ENCODE measurements around the gene SLC12A1. TPM values are rescaled to one million over a fixed set of nuclear protein-coding genes. Genes with fewer than 3 reads are reported as not detected.

Gene SLC12A1
- total RNA-seq, 1 experiment from 2014 or later: not detected

DNA sequence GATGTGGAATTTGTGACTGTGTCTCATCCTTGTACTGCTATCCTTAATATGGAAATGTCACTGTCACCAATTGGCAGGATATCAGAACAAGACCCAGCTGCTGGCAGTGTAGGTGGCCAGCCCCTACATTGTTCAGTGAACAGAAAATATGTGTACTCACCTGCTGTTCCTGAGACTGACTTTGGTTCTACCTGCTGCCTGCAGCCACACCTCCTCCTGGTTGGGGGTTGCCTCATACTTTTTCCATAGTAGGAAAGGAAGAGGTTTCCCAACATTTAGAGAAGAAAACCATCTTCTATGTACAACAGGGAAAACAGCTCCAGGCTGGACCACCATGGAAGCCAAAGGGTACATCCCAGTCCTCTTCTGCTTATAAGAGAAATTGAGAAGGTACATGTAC lies 35.9 kb downstream of the SLC12A1 start:
- no peak for DNase-seq (ENCODE audit: low spot score)

DNA sequence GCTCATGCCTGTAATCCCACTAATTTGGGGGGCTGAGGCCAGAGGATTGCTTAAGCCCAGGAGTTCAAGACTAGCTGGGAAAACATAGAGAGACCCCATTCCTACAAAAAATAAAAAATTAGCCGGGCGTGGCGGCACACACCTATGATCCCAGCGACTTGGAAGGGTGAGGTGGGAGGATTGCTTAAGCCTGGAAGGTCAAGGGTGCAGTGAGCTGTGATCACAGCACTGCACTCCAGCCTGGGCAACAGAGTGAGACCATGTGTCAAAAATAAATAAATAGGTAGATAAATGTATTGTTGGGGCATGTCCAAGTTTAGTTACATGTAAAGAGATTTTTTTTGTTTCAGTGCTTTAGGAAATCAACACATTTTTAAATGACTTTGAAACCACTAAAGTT lies 36.4 kb downstream of the SLC12A1 start:
- DNase-seq (ENCODE audit: low spot score): no peak

DNA sequence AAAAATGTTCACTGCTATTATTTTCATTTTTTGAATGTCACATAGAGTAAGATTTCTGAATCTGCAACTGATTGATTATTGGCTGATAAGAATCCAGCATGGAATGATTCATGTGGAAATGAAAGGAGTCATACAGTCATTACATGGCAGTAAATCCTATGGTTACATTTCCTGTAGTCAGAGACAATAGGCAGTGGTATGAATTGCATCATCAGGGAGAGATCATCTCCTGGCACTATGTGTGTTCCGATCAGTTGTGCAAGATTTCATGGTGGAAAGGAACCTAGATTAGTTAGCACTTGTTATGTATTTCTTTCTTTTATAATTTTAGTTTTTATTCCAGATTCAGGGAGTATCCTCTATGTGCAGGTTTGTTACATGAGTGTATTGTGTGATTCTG lies 38.8 kb downstream of the SLC12A1 start:
- no peak for DNase-seq (ENCODE audit: low spot score)

DNA sequence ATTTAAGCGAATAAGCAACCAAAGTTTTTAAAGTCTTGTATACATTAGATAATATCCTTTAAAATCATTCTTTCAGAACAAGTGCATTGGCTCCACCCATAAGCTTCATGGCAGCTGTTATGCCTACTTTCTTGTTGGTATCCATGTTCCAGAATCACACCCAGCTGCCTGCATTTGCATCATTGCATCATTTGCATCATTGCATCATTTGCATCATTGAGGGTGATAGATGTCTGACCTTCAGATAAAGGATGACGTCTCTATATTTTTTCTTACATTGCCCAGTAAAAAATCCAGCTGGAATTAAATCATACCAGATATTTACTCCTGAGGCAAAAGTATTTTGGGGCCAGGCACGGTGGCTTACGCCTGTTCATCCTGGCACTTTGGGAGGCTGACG lies 42.3 kb downstream of the SLC12A1 start:
- DNase-seq (ENCODE audit: low spot score): no peak

DNA sequence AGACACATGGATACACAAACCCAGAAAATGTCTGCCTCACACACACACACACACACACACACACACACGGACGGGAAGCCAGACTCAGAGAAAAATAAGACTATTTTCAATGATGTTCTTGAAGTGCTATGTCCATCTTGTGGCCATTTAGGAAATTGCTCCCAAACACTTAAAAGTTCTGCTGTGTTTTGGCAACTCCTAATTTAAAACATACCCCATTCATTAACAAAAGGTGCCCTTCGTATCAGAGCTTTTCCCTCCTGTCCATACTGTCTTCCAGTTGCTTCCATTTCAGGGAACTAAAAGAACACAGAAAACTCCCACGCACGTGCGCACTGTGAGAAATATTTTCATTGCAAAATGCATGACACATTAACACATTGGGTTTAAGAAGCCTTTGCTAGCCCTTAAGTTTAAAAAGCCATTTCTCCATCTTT lies 44.6 kb downstream of the SLC12A1 start:
- peak; percentile 67 for DNase-seq (ENCODE audit: low spot score)

DNA sequence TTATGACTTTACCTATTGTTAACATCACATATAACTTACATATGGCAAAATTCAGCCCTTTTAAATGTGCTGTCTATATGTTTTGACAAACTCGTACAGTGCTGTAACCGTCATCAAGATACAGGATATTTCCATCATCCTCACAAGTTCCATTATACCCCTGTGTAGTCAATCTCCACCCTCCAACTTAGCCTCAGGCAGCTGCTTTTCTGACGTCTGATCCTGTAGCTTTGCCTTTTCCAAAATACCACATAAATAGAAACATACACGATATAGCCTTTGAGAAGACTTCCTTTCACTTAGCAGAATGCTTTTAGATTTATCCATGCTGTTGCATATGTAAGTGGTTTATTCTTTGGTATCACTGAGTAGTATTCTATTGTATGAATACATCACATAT lies 47.1 kb downstream of the SLC12A1 start:
- no peak for DNase-seq (ENCODE audit: low spot score)

DNA sequence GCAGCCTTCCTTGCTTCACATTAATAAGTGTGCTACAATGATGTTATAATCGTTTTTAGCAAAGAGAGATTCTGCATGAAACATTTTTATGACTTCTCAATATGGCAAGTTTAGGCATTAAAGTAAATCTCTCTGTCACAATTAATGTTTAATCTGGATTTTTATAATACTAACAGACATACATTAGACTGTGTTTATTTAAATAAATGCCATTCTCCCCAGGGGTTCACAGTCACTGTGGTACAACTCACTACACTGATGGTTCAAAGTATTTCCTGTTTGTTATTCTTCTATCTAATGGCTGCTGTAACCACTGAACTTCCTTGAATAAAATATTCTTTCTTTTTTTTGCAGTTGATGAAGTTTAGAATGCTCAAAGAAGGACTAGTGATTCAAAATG lies 59.0 kb downstream of the SLC12A1 start:
- DNase-seq (ENCODE audit: low spot score): no peak

DNA sequence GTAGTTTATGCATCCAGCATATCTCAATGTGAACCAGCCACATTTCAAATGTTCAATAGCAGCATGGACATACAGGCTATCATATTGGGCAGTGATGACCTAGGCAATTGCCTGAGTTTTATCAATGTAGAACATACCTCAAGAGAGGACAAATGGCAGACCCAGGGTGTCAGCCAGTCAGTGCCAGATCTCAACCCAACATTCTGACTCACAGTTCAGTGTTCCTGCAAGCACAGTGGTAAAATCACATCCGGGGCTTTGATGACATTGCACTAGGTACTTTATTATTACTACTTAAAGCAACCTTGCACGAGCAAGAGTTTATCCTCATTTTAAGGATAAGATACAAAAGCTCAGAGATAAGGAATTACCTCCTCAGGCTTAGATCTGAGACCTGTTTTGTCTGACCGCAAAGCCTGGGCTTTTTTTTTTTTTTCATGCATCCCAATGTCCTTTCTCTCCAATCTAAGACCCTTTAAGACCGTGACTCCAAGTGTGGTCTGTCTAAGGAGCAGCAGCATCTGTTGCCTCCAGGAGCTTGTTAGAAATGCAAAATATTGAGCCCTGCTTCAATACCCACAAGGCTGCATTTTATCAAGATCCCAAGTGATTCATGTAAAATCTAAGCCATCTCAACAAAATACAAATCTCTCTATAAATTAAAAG lies 60.1 kb downstream of the SLC12A1 start:
- no peak for DNase-seq (ENCODE audit: low spot score)

DNA sequence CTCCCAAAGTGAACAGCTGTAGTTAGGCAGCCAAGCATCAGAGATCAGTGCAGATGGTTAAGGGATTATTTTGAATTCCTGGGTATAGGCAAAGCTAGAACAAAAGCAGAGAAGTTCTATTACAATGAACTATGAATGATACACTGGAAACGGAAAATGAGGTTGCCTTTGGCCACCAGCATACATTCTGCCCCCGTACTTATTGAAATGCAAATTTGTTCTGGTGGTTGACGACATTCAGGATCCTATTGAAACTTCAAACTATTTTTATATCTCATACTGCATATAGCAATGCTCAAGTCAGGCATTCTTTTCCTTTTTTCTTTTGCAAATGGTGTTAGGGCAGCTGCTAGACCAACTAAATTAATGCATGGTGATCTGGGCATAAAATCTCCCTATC lies 61.7 kb downstream of the SLC12A1 start:
- DNase-seq (ENCODE audit: low spot score): no peak

DNA sequence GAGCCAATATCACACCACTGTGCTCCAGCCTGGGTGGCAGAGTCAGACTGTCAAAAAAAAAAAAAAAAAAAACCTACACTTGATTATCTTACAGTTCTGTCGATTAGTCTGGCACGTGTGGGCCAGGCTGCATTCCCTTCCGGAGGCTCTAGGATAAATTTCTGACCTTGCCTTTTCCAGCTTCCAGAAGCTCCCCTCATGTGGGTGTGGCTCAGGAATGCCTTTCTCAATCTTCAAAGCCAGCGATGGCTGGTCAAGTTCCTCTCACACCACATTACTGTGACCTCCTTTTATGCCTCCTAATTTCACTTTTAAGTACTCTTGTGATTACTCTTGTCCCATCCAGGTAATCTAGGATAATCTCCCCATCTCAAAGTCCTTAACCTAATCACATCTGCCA lies 66.9 kb downstream of the SLC12A1 start:
- DNase-seq (ENCODE audit: low spot score): no peak

DNA sequence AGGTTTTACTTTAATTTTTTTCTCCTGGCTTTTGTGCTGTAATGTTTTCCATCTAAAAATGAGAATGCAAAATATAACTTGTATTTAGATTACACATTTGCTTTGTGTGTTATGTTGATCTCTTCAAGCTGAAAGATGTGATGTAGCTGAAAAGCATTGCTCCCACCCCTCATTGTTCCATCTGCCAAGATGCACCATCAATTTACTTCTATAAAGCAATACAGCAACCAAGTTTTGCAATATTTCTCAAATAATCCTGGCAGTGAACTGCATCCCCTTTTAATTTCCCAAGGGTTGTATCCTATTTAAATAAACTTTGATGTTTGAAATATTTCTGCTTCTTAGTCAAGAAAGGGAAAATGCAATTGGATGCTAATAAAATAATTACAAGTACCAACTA lies 72.6 kb downstream of the SLC12A1 start:
- DNase-seq (ENCODE audit: low spot score): no peak

DNA sequence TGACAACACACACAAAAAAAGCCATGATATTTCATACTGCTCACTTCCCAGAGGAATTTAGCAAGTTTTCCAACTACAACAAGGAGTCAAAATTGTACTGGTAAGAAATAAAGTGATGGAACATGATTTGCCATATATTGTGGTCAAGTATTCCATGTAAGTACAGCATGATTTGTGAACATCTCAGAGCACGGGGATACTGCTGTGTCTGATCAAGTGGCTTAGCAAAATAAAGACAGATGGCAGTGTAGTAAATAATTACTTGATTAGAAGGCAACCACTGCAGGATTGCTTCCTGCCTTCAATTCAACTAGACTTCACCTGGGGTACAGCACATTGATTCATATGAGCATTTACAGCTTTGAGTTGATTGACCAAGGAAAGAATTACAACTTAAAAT lies 73.5 kb downstream of the SLC12A1 start:
- no peak for DNase-seq (ENCODE audit: low spot score)

DNA sequence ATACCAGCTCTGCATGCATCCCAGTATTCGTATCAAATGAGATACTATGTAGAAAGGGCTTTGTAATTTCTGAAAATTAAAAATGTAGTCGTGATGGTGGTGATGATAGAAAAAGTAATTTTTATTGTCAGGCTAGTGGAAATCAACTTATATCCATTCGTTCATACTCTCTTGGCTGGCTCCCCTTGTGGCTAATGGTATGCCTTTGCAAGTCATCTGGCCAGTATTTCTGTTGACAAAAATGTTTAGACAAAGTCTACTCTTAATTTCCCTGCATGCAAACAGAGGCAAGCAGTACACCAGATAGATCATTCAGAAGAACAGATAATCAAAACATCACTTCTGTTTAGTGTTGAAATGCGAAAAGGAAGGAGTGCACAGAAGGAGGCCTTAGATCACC lies 75.6 kb downstream of the SLC12A1 start:
- DNase-seq (ENCODE audit: low spot score): no peak

DNA sequence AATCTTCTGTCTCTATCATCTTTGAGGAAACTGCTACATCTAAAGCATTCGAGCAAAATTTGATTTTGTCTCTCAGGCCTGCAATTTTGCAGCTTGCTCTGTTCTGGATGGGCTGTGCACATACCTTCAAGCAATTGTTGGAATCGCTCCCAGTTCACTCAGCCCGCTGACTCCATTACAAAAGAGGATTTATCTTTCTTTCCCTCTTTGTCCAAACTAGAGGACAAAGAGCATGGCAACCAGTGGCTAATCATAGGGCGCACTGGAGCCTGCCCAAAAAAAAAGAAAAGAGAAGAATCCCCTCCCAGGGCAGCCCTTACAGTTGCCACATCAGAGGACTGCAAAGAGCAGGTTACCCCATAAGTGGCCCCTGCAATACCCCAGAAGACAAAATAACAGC lies 76.1 kb downstream of the SLC12A1 start:
- no peak for DNase-seq (ENCODE audit: low spot score)

DNA sequence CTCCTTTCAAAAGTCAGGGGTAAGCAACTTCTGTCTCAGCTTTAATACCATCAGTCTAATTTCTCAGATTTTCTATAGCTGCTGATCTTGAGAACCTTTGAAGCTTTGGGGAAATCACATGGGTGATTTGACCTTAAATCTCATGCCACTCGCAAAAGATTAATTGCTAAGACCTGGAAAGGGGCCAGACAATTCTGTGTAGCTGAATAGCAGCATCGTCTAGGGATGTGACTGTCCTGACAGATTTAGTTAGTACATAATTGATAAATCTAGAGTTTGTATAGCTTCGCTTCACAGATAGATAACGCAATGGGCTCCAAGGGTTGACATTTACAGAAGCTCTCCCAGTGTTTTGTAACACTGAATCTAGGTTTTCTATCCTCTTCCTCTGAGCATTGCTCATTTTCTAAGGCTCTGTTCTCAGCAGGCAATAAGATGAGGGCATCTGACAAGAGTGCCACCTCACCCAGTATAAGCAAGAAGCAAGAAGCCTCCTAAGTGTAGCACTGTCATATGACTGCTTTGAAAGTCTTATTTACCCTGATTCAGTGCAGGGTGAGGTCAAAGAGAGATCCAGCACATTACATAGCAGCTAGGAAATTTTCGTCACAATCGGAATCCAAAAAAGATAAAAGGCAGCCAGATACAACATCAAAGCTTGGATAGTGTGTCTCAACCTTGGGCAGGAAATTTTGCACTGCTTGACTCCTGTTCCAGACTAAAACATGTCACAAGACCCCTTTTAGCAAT lies 77.5 kb downstream of the SLC12A1 start:
- DNase-seq (ENCODE audit: low spot score): no peak

DNA sequence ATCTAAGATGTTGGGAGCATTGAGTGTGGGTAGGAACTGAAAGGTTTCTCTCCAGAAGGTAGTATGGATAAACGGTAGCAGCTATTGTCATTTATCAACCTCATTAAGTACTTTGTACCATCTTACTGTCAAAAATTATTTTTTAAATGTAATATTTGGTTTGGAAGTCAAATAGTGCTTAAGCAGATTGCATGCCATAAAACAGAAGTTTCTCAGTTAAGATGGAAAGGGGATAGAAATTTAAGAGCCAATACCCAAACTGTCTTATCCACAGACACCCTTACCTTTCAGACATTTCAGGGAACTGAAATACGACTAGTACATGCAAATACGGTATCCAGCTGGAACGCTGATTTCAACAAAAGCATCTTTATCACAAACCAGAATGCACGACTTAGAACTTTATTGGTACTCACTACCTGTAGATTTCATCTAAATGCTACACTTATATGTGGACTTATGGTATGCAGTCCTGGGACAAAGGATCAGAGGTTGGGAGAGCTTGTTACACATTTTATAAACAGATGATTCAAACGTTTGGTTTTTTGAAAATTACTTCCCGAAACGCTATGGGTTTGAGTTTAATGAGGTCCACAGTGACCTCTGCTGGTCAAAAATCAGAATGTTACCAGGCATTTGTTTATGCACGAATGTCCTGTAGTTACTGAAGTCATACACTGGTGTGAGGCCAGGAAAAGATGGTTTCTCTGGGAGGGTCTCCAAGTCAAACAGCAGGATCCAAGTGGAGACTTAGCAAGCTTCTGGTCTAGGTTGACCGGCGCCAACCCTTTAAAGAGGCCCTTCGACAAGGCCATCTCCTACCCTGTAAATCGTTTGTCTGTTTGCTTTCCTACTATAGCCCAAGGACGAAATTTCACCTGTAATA lies 79.5 kb downstream of the SLC12A1 start:
- peak; percentile 91 for DNase-seq (ENCODE audit: low spot score)

DNA sequence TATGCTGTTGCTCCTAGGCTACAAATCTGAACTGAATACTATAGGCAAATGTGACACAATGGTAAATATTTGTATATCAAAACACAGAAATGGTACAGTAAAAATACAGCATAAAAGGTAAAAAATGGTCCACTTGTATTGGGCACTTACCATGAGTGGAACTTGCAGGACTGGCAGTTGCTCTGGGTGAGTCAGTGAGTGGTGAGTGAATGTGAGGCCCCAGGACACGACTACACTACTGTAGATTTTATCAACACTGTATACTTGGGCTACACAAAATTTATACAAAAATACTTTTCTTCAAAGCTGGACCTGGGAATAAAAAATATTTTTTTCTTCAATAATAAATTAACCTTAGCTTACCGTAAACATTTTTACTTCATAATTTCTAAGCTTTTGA lies 83.5 kb downstream of the SLC12A1 start:
- DNase-seq (ENCODE audit: low spot score): no peak

DNA sequence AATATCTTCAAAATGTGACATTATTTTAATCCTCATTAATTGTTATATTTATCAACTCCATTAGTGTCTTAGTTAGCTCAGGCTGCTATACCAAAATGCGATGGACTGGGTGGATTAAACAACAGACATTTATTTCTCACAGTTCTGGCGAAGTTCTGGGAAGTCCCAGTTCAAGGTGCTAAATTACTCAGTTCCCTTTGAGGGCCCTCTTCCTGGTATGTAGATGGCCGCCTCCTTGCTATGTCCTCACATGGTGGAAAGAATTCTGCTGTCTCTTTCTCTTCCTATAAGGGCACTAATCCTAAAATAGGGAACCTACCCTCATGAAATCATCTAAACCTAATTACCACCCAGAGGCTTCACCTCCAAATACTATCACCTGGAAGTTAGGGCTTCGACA lies 86.4 kb downstream of the SLC12A1 start:
- no peak for DNase-seq (ENCODE audit: low spot score)

DNA sequence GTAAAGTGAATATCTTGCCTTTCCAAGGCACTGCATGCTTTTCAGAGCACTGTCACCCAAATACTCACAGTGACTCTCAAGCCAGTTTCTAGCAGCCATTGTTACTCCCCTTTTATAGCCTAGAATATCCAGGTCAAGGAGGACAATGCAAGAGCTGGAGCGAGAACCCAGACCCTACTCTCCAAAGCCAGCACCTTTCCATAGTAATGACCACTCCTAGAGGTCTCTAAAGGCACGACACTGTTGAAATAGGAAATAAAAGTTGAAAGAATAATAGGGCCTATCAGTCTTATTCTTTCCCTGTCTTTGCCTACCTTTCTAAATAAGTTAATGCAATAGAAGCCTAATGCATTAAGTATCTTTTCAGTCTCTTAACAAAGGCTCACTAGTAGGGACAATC lies 91.6 kb downstream of the SLC12A1 start:
- DNase-seq (ENCODE audit: low spot score): no peak

DNA sequence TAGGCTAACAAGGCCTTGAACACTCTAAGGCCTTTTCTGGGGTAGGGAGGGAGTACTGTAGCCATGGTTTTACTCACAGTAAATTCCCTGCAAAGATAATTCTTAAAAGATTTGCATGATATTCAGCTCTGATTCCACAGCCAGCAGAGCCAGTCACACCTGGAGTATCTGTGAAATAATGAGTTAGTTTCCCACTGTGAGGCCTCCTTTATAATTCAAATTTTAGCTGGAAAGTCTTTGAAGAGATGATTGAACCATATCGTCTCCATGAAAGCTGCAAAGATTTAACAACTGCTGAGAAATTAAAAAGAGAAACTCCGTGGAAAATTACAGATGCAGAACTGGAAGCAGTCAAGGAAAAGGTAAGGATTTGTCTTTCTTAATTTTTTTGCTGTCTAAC lies 92.8 kb downstream of the SLC12A1 start:
- no peak for DNase-seq (ENCODE audit: low spot score)

DNA sequence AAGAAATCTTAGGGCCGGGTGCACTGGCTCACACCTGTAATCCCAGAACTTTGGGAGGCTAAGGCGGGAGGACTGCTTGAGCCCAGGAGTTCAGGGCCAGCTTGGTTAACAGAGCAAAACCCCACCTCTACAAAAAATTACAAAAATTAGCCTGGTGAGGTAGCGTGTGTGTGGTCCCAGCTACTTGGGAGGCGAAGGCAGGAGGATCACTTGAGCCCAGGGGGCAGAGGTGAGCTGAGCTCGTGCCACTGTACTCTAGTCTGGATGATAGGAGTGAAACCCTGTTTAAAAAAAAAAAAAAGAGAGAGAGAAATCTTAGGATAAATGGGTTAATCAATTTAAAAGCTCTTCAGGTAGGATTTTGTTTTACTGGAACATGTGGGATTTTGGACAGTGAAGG lies 93.9 kb downstream of the SLC12A1 start:
- no peak for DNase-seq (ENCODE audit: low spot score)

DNA sequence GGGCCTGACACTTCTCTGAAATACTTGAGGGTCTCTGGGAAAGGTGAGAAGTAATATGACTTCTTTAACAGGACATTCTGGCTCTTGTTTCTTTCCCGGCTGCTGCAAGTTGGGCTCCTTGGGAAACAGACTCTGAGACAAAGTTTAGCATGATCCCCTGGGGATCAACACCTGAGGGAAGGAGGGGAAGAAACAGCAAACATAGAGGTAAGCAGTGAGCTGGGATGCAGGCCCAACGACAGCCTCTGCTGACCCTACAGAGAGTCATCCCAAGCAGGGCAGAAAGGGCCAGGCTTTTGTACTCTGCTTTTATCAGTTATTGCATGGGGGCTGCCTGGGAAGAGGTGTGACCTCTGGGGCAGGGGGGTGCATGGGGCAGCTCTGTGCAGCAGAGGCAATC lies 98.3 kb downstream of the SLC12A1 start:
- DNase-seq (ENCODE audit: low spot score): no peak

DNA sequence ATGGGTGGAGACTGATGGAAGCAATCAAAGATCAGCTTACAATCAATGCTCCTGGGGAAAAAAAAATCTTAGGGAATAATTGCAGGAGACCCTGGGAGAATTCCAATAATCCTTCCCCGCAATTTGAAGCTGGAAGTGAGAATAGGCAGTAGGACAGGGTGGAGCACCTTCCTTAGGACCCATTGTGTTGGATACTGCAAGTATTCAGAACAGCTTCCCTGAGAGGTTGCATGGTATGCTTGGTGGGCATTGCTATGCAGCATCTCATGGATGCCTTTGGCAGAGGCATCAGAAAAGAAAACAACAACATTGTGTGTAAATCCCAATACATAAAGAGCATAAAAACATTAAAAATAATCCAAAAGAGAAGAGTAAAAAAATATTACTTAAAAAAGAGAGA lies 100.5 kb downstream of the SLC12A1 start:
- no peak for DNase-seq (ENCODE audit: low spot score)

Measured in HT-29 (cell line).